Sigmoid colon (tissue), 7 donors: Measurements from ENCODE around the gene TLE2. TPM values are rescaled to one million over a fixed set of nuclear protein-coding genes. Genes with fewer than 3 reads are reported as not detected.

Source experiments
- DNase-seq: peaks from one replicate; pipeline ENCODE4 v3.0.0-alpha.2; 2019
- H3K27ac ChIP-seq, 4 donors: fragments of 200-600 bp; sonication (generic); one replicate each; pipeline ENCODE4 v1.5.1; 2016 to 2019; ENCODE audit warnings: mild to moderate bottlenecking in 1 of 4
- H3K27me3 ChIP-seq, 3 donors: fragments of 200-600 bp; sonication (generic); one replicate each; pipeline ENCODE4 v1.5.1; 2019; ENCODE audit warnings: mild to moderate bottlenecking in 1 of 3
- H3K36me3 ChIP-seq, 4 donors: fragments of 200-600 bp; sonication (generic); one replicate each; pipeline ENCODE4 v1.5.1; 2016 to 2019
- H3K4me1 ChIP-seq, 4 donors: fragments of 200-600 bp; sonication (generic); one replicate each; pipeline ENCODE4 v1.5.1; 2017 to 2019
- H3K4me3 ChIP-seq, 4 donors: fragments of 200-600 bp; sonication (generic); one replicate each; pipeline ENCODE4 v1.5.1; 2017 to 2019; ENCODE audit warnings: mild to moderate bottlenecking in 2 of 4, moderate library complexity in 1 of 4
- H3K9me3 ChIP-seq, 4 donors: fragments of 200-600 bp in 3 of 4; sonication (generic) in 3 of 4; one replicate each; pipeline versions ENCODE4 v1.5.1 to v1.6.1; 2013 to 2019
- CTCF ChIP-seq, 4 experiments: fragments of 450-650 bp in 3 of 4; fragments of 200-600 bp in 1 of 4; IDR thresholded peaks; one replicate each; pipeline ENCODE4 v1.5.1; 2016 to 2019; ENCODE audit warnings: antibody characterized with exemption in 4 of 4, mild to moderate bottlenecking in 3 of 4, moderate library complexity in 2 of 4
- EP300 ChIP-seq, 4 donors: sonication (generic); formaldehyde crosslinking; IDR thresholded peaks; one replicate each; pipeline ENCODE4 v1.6.1; 2017; ENCODE audit warnings: antibody characterized with exemption in 4 of 4
- POLR2A ChIP-seq, 2 donors: fragments of 450-650 bp; IDR thresholded peaks; one replicate each; pipeline ENCODE4 v1.6.1; 2016; ENCODE audit warnings: antibody characterized with exemption in 2 of 2, mild to moderate bottlenecking in 2 of 2, moderate library complexity in 2 of 2
- POLR2AphosphoS5 ChIP-seq, 4 donors: sonication (generic); formaldehyde crosslinking; IDR thresholded peaks; one replicate each; pipeline ENCODE4 v1.6.1; 2017; ENCODE audit warnings: antibody characterized with exemption in 4 of 4
- WGBS, 2 donors: extraction: QIAGEN DNeasy Blood & Tissue Kit; methylation state at CpG; one replicate each; pipeline ENCODE4 v1.1.7; 2013; 5-methylcytosine and 5-hydroxymethylcytosine counted together
- intact Hi-C: fragments of 100-400 bp; cut with DNase I; formaldehyde crosslinking; loops from one replicate; pipeline ENCODE4 v1.15.1; 2023
- polyA plus RNA-seq, 3 donors: library from polyadenylated mRNA; stranded (reverse); fragments of 200-250 nt; gene quantifications; one replicate each; pipeline ENCODE4 v1.2.3, GENCODE V29; 2013
- total RNA-seq, 4 donors: library from RNA; depleted of rRNA; stranded (reverse); fragments of >200 nt; gene quantifications; one replicate each; pipeline ENCODE4 v1.1.0, GENCODE V29; 2016
- donor health status: healthy with polysubstance abuse.
- donor health status: Bipolar disorder and iron deficiency.
- donor health status: healthy.

The TLE2 gene
- total and polyA plus RNA-seq, 7 donors: 10.9 to 66.5 (median 27.8) TPM

- WGBS, 2 donors: 16 to 58% methylated on average over 9 of the region's 9 CpGs
- DNase-seq: no peak
- Histone ChIP-seq H3K4me3 (peak overlapping the region in 3 of 4 donors; percentile 2 to 8 (median 6)), H3K4me1 (peaks cover 0 to 19% (median 13%) of the 10 kb centered on the region in 4 donors), H3K9me3 (no peaks in the 10 kb centered on the region), H3K36me3 (no peaks in the 10 kb centered on the region), H3K27ac (peak overlapping the region in 2 of 4 donors; percentile 16 to 23), H3K27me3 (no peaks in the 10 kb centered on the region)
- TF ChIP-seq POLR2AphosphoS5 (IDR thresholded peaks at IDR 0.05): no peak
- peak in 1 of 2 donors; percentile 25 for TF ChIP-seq POLR2A (IDR thresholded peaks at IDR 0.05)
- intact Hi-C loops: no loop called here
Observed at GRCh38 chr19:2952953-2953481, 76.1 kb downstream of the TLE2 start.

- H3K27me3 ChIP-seq: no peaks in the 10 kb centered on the region
- H3K4me1 ChIP-seq: peaks cover 0 to 22% (median 16%) of the 10 kb centered on the region in 4 donors
- H3K9me3 ChIP-seq: no peaks in the 10 kb centered on the region
- no peaks in the 10 kb centered on the region for H3K36me3 ChIP-seq
- WGBS, 2 donors: 0% methylated on average over 53 of the region's 53 CpGs
- H3K4me3 ChIP-seq: peak overlapping the region; percentile 52 to 76 (median 64)
- TF ChIP-seq POLR2AphosphoS5 (IDR thresholded peaks at IDR 0.05) (peak; percentile 92 to 98 (median 96)), POLR2A (IDR thresholded peaks at IDR 0.05) (peak; percentile 89 to 95), EP300 (IDR thresholded peaks at IDR 0.05) (no peak), CTCF (IDR thresholded peaks at IDR 0.05) (no peak)
- H3K27ac ChIP-seq: peak overlapping the region; percentile 90 to 95 (median 92)
- DNase-seq: peak; percentile 100
- intact Hi-C loops: loop anchor here (2.0 kb wide), 2 partner anchors 64 to 112 kb away; partner anchors contain the start of gene TLE5
Observed at GRCh38 chr19:2950286-2951124, 78.6 kb downstream of the TLE2 start.

GRCh38 chr19:2949939-2950285, 79.2 kb downstream of the TLE2 start:
- 1% methylated on average over 11 of the region's 11 CpGs for WGBS, 2 donors
- Histone ChIP-seq H3K27me3 (no peaks in the 10 kb centered on the region), H3K4me3 (peak overlapping the region; percentile 52 to 76 (median 64)), H3K9me3 (no peaks in the 10 kb centered on the region), H3K27ac (peak overlapping the region; percentile 90 to 95 (median 92)), H3K4me1 (peaks cover 0 to 24% (median 20%) of the 10 kb centered on the region in 4 donors), H3K36me3 (no peaks in the 10 kb centered on the region)
- TF ChIP-seq POLR2AphosphoS5 (IDR thresholded peaks at IDR 0.05): no peak
- TF ChIP-seq EP300 (IDR thresholded peaks at IDR 0.05): peak in 1 of 4 donors; percentile 21
- intact Hi-C loops: loop anchor here (2.0 to 5.0 kb wide), 3 partner anchors 63 to 113 kb away; partner anchors contain the start of genes TLE5 and ZNF555
- DNase-seq: no peak

Other genes starting within 250 kb of the TLE2 start
- 10 to 100 TPM; 42.5 to 48.1 (median 45.2) TPM for gene SGTA, start 246.0 kb downstream of the TLE2 start, total RNA-seq
- 10 to 100 TPM; 51.1 to 80.7 (median 55.0) TPM for gene SGTA, start 246.0 kb downstream of the TLE2 start, polyA plus RNA-seq
- 10 to 100 TPM; 23.2 to 61.8 (median 33.9) TPM for gene THOP1, start 243.8 kb downstream of the TLE2 start, total RNA-seq
- gene THOP1, start 243.8 kb downstream of the TLE2 start, polyA plus RNA-seq: 10 to 100 TPM; 30.0 to 97.0 (median 51.1) TPM
- 1 to 10 TPM; 3.3 to 8.1 (median 4.2) TPM for gene ZNF554, start 209.4 kb downstream of the TLE2 start, total RNA-seq
- gene ZNF554, start 209.4 kb downstream of the TLE2 start, polyA plus RNA-seq: 1 to 10 TPM; 1.2 to 2.5 (median 2.4) TPM
- 10 to 100 TPM in 1 of 4 donors, 1 to 10 TPM in 3; 4.3 to 10.3 (median 6.3) TPM for gene ZNF555, start 187.8 kb downstream of the TLE2 start, total RNA-seq
- gene ZNF555, start 187.8 kb downstream of the TLE2 start, polyA plus RNA-seq: 1 to 10 TPM in 2 of 3 donors, under 1 TPM in 1; 0.92 to 2.4 (median 2.1) TPM
- not detected for gene ZNF556, start 161.9 kb downstream of the TLE2 start, total RNA-seq
- gene ZNF556, start 161.9 kb downstream of the TLE2 start, polyA plus RNA-seq: not detected
- gene ZNF57, start 128.4 kb downstream of the TLE2 start, total RNA-seq: 1 to 10 TPM; 1.4 to 6.1 (median 1.9) TPM
- 10 to 100 TPM in 2 of 3 donors, 1 to 10 TPM in 1; 7.1 to 16.8 (median 12.9) TPM for gene ZNF57, start 128.4 kb downstream of the TLE2 start, polyA plus RNA-seq
- gene ZNF77, start 84.3 kb downstream of the TLE2 start, total RNA-seq: 1 to 10 TPM; 3.4 to 8.2 (median 5.3) TPM
- 1 to 10 TPM; 1.8 to 2.7 (median 2.1) TPM for gene ZNF77, start 84.3 kb downstream of the TLE2 start, polyA plus RNA-seq
- gene TLE6, start 51.7 kb downstream of the TLE2 start, total RNA-seq: under 1 TPM in 3 of 4 donors, not detected in 1; 0.71 to 0.99 (median 0.81) TPM
- gene TLE6, start 51.7 kb downstream of the TLE2 start, polyA plus RNA-seq: 1 to 10 TPM; 1.8 to 7.2 (median 3.0) TPM
- 100 to 1,000 TPM; 581 to 711 (median 629) TPM for gene TLE5, start 33.2 kb upstream of the TLE2 start, total RNA-seq
- 100 to 1,000 TPM; 561 to 714 (median 581) TPM for gene TLE5, start 33.2 kb upstream of the TLE2 start, polyA plus RNA-seq
- gene GNA11, start 65.1 kb upstream of the TLE2 start, total RNA-seq: 10 to 100 TPM; 43.2 to 52.5 (median 45.4) TPM
- gene GNA11, start 65.1 kb upstream of the TLE2 start, polyA plus RNA-seq: 100 to 1,000 TPM in 2 of 3 donors, 10 to 100 TPM in 1; 90.1 to 151 (median 150) TPM
- gene GNA15, start 106.8 kb upstream of the TLE2 start, total RNA-seq: 1 to 10 TPM in 3 of 4 donors, under 1 TPM in 1; 0.55 to 6.0 (median 4.4) TPM
- 1 to 10 TPM; 4.2 to 5.6 (median 5.1) TPM for gene GNA15, start 106.8 kb upstream of the TLE2 start, polyA plus RNA-seq
- gene S1PR4, start 149.5 kb upstream of the TLE2 start, total RNA-seq: 1 to 10 TPM in 1 of 4 donors, under 1 TPM in 2, not detected in 1; 0.33 to 1.9 (median 0.36) TPM
- 10 to 100 TPM in 1 of 3 donors, under 1 TPM in 1, not detected in 1; 0.60 to 24.4 TPM for gene S1PR4, start 149.5 kb upstream of the TLE2 start, polyA plus RNA-seq
- 10 to 100 TPM; 12.2 to 23.5 (median 16.0) TPM for gene NCLN, start 156.7 kb upstream of the TLE2 start, total RNA-seq
- 10 to 100 TPM; 15.0 to 94.7 (median 18.7) TPM for gene NCLN, start 156.7 kb upstream of the TLE2 start, polyA plus RNA-seq
- 1 to 10 TPM in 2 of 4 donors, under 1 TPM in 2; 0.33 to 1.1 (median 0.72) TPM for gene CELF5, start 195.4 kb upstream of the TLE2 start, total RNA-seq
- gene CELF5, start 195.4 kb upstream of the TLE2 start, polyA plus RNA-seq: under 1 TPM in 2 of 3 donors, not detected in 1; under 0.01 to 0.38 TPM